ENCODE measurements around the gene SERP2.

- TF ChIP-seq NONO (IDR thresholded peaks at IDR 0.05) = no peak
- TF ChIP-seq NONO (CRISPR knock-in tag; conservative IDR thresholded peaks at IDR 0.05) = no peak
- no peak for TF ChIP-seq RXRA (CRISPR knock-in tag; IDR thresholded peaks at IDR 0.05)
- TF ChIP-seq CHD2 (IDR thresholded peaks at IDR 0.05; ENCODE audit: low read depth, low read length) = no peak
- no peak for TF ChIP-seq ZNF589 (CRISPR knock-in tag; conservative IDR thresholded peaks at IDR 0.05)
- no peak for TF ChIP-seq ZNF580 (CRISPR knock-in tag; IDR thresholded peaks at IDR 0.05; ENCODE audit: borderline replicate concordance, low read depth)
- TF ChIP-seq SMC3 (IDR thresholded peaks at IDR 0.05; ENCODE audit: low read length) = no peak
- TF ChIP-seq U2AF2 (IDR thresholded peaks at IDR 0.05; ENCODE audit: low read depth, low read length) = no peak
- no peak for TF ChIP-seq TCF7 (IDR thresholded peaks at IDR 0.05; ENCODE audit: low read depth)
- no peak for TF ChIP-seq RAD21 (CRISPR knock-in tag; IDR thresholded peaks at IDR 0.05)
- TF ChIP-seq, protein P1, sequence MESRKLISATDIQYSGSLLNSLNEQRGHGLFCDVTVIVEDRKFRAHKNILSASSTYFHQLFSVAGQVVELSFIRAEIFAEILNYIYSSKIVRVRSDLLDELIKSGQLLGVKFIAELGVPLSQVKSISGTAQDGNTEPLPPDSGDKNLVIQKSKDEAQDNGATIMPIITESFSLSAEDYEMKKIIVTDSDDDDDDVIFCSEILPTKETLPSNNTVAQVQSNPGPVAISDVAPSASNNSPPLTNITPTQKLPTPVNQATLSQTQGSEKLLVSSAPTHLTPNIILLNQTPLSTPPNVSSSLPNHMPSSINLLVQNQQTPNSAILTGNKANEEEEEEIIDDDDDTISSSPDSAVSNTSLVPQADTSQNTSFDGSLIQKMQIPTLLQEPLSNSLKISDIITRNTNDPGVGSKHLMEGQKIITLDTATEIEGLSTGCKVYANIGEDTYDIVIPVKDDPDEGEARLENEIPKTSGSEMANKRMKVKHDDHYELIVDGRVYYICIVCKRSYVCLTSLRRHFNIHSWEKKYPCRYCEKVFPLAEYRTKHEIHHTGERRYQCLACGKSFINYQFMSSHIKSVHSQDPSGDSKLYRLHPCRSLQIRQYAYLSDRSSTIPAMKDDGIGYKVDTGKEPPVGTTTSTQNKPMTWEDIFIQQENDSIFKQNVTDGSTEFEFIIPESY (CRISPR knock-in tag; IDR thresholded peaks at IDR 0.05) = no peak
- TF ChIP-seq POLR2A (IDR thresholded peaks at IDR 0.05; ENCODE audit: insufficient read depth in 1 of 2, low read depth in 2 of 2, low read length in 2 of 2) = no peak
- TF ChIP-seq, protein P2, sequence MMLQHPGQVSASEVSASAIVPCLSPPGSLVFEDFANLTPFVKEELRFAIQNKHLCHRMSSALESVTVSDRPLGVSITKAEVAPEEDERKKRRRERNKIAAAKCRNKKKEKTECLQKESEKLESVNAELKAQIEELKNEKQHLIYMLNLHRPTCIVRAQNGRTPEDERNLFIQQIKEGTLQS (CRISPR knock-in tag; IDR thresholded peaks at IDR 0.05) = no peak
These were observed 44.3 kb downstream of the SERP2 start for GRCh38 chr13:44417876-44418275.

Measured in HepG2 (cell line).